NCI-H446 (cell line): Measurements from ENCODE around the gene SLC17A7.

Experiments used
- DNase-seq, 2 experiments: peaks; one replicate each; lab custom pipeline; 2025; lab: John Stamatoyannopoulos, UW

The SLC17A7 gene

GRCh38 chr19:49408816-49409440 is 32.4 kb downstream of the SLC17A7 start:
- no peak for DNase-seq

GRCh38 chr19:49407482-49408015 is 33.8 kb downstream of the SLC17A7 start:
- no peak for DNase-seq

GRCh38 chr19:49407079-49407478 is 34.2 kb downstream of the SLC17A7 start:
- no peak for DNase-seq

GRCh38 chr19:49403404-49404187 is 37.7 kb downstream of the SLC17A7 start:
- peak in 1 of 2 experiments; percentile 39 for DNase-seq

DNA sequence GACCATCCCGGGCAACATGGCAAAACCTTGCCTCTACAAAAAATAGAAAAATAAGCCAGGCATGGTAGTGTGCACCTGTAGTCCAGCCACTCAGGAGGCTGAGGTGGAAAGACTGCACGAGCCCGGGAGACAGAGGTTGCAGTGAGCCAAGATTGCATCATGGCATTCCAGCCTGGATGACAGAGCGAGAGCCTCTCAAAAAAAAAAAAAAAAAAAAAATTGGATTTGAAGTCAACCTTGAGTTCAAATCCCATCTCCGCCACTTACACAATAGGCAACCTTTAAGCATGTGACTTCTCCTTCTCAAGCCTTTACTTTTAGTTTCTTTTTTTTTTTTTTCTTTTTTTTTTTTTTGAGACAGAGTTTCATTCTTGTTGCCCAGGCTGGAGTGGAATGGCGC is 41.3 kb downstream of the SLC17A7 start:
- no peak for DNase-seq

GRCh38 chr19:49398931-49399330 is 42.4 kb downstream of the SLC17A7 start:
- no peak for DNase-seq

DNA sequence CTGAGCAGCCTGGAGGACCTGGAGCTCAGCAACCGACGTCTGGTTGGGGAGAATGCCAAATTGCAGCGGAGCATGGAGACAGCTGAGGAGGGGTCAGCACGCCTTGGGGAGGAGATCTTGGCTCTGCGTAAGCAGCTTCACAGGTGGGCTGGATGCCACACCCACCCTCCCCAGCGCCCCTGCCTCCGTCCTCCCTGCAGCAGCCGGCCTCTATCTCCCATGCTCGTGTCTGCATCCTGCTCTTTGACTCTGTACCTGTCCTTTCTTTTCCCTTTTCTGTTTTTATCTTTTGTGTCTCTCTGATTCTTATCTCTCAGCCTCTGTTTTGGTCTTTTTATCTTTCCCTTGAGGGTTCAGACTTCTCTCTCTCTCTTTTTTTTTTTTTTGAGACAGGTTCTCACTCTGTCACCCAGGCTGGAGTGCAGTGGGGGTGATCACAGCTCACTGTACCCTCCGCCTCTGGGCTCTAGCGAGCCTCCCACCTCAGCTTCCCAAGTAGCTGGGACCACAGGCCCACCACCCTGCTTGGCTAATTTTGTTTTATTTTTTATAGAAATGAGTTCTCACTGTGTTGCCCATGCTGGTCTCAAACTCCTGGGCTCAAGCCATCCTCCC is 43.2 kb downstream of the SLC17A7 start:
- DNase-seq: no peak

GRCh38 chr19:49396738-49397505 is 44.4 kb downstream of the SLC17A7 start:
- DNase-seq: no peak

DNA sequence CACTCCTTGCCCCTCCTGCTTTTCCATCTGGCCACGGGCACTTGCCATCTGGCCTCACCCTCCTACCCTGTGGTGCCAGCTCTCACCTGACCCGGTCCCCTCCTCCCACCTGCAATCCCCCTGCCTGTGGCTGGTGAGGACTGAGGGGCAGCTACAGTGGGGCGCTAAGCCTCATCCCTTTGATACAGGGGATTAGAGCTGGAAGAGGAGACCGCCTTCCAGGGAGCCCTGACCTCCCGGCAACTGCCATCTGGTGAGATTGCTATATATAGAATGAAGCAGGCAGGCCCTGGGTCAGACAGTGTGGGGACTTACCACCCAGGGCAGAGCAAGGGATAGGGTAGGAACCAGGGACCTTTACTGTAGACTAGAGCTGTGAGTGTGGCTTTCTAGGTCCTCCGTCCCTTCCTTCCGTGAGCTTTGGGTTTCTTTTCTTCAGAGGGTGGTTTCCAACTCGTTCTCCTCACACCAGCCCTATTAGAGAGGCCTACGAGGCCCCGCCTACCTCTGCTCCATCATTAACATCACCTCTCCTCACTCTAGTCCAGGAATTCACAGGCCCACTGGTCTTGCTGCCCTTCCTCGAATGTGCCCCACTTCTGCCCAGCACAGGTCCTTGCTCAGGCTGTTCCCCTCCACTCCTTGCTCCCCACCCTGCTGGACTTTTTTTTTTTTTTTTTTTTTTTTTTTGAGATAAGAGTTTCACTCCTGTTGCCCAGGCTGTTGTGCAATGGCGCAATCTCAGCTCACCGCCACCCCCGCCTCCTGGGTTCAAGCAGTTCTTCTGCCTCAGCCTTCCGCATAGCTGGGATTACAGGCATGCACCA is 45.5 kb downstream of the SLC17A7 start:
- no peak for DNase-seq

DNA sequence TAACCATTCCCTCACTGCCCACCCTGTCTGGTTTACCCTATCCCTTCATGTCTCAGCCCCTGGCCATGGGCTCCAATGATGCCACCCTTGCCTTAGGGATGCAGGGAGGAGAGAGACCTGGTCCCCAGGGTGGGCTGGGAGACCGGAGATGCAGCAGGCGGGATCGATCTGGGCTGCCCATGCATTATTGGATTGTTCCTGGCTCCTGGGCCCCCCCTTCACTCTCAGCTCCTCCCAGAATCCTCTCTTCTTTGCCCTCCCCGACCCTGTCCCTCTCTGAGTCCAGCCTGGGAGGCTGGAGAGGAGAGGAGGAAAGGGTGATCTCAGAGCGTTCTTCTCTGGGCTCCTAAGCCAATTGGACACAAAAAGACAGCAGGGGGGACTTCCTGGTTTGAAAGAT is 47.4 kb downstream of the SLC17A7 start:
- no peak for DNase-seq

- DNase-seq: peak; percentile 61 to 87
These were observed 49.5 kb downstream of the SLC17A7 start for GRCh38 chr19:49391581-49392399.

DNA sequence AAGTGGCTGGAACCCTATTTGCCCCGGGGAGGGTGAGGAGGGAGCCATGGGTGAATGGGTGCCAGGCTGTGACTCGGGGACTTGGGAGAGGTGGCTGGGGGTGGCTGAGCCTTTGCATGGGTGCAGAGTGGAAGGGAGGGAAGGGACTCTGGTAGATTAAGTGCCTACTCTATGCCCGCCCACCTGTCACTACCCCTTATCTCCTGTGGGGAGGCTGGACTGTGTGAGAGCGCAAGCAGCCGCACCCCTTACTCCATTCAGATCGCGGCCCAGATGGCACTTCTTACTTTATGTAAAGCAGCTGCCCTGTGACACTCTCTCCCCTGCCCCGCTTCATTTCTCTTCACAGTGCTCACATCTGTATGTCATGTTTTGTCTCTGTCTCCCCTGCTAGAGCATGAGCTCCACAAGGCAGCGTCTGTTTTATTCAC is 50.4 kb downstream of the SLC17A7 start:
- no peak for DNase-seq

GRCh38 chr19:49390131-49390928 is 51.0 kb downstream of the SLC17A7 start:
- DNase-seq: no peak

GRCh38 chr19:49389406-49389805 is 51.9 kb downstream of the SLC17A7 start:
- no peak for DNase-seq

DNA sequence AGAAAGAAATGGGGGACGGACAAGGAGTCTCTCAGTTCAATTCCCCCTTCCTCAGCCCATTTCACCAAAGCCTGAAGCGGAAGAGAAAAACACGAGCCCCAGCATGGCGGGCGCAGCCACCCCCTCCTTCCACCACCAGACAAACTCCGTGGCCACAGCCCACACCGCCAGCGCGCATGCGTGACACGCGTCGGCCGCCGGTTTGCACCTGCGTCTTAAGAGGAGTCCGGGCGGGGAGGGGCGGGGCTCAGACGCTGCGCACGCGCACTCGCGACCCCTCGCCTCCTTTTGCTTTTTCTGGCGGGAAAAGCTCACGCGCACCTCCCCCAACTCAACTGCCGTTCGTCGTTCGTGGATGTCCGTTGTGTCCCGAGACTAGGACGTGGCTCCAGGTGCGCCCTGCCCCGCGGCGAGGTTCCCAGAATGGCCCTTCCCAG is 53.4 kb downstream of the SLC17A7 start, which contains the start of gene KASH5:
Gene KASH5, plus strand, starts transcription at position 314 of the 437 bp plus-strand sequence. CDS start 2,635 bp downstream, outside the sequence.
- no peak for DNase-seq

DNA sequence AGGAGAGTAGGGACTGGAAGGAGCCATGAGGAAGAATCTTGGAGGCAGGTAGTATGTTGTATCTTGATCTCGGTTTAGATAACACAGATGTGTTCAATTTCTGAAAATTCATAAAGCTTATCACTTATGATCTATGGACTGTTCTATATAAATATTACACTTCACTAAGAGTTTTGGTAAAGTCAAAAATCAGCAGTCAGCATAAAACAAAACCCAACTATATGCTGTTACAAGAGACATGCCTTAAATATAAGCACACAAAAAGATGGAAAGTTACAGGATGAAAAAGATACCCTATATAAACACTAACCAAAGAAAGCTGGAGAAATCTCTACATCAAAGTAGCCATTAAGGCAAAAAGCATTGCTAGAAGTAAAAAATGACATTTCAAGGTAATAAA is 57.7 kb downstream of the SLC17A7 start:
- no peak for DNase-seq

GRCh38 chr19:49382639-49383038 is 58.7 kb downstream of the SLC17A7 start:
- DNase-seq: no peak

DNA sequence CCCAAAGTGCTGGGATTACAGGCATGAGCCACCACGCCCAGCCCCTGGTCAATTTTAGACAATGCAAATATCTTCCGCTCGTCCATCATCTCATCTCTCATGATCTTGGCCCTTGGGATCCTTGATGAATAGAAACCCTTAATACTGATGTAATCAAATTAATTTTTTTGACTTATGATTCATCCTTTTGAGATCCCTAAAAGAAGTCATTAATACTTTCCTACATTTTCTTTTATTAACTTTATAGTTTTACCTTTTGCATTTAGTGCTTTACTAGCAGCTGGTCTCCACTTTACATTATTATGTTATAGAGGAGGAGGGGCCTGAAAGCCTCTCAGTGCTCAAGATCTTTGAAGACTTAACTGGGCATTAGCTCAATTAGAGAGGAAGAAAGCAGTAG is 60.9 kb downstream of the SLC17A7 start:
- no peak for DNase-seq
